Activated T-helper 1 cell treated with anti-CD3 and anti-CD28 coated beads, Interleukin-12 subunit alpha, Interleukin-12 subunit beta, Interleukin-2, Interleukin-4 antibody, amounts not matched to agents 30 ng/mL and 10 ng/mL and 1 ng/mL, durations not matched to agents 14 hours and 24 hours and 36 hours (primary cell): ENCODE data around the gene PLA2G3. TPM values are rescaled to one million over a fixed set of nuclear protein-coding genes. Genes with fewer than 3 reads are reported as not detected.

ENCODE experiments used
- DNase-seq: peaks from one replicate; pipeline ENCODE4 v3.0.0; 2021; ENCODE audit warnings: low spot score
- H3K27ac Mint-ChIP-seq: one replicate; pipeline ENCODE4 v1.8.0; 2021; ENCODE audit warnings: mild to moderate bottlenecking, mixed read lengths
- H3K27me3 Mint-ChIP-seq: one replicate; pipeline ENCODE4 v1.8.0; 2022; ENCODE audit warnings: mild to moderate bottlenecking, moderate library complexity, mixed read lengths; ENCODE audit not compliant: insufficient read depth
- H3K36me3 Mint-ChIP-seq: one replicate; pipeline ENCODE4 v1.8.0; 2021; ENCODE audit warnings: low read depth, mixed read lengths
- H3K4me1 Mint-ChIP-seq: one replicate; pipeline ENCODE4 v1.8.0; 2021; ENCODE audit warnings: low read depth, mixed read lengths
- H3K4me3 Mint-ChIP-seq: one replicate; pipeline ENCODE4 v1.8.0; 2021; ENCODE audit warnings: mild to moderate bottlenecking, moderate library complexity, mixed read lengths
- H3K9me3 Mint-ChIP-seq: one replicate; pipeline ENCODE4 v1.8.0; 2021; ENCODE audit warnings: mixed read lengths
- intact Hi-C: fragments of 100-400 bp; cut with micrococcal nuclease; formaldehyde crosslinking; loops from one replicate; pipeline ENCODE4 v1.15.1; 2024
- total RNA-seq: library from RNA; stranded (reverse); gene quantifications from 2 replicates; pipeline ENCODE4 v1.2.3, GENCODE V29; 2022

Gene PLA2G3
- total RNA-seq, 1 donor from 2014 or later: not detected

DNA sequence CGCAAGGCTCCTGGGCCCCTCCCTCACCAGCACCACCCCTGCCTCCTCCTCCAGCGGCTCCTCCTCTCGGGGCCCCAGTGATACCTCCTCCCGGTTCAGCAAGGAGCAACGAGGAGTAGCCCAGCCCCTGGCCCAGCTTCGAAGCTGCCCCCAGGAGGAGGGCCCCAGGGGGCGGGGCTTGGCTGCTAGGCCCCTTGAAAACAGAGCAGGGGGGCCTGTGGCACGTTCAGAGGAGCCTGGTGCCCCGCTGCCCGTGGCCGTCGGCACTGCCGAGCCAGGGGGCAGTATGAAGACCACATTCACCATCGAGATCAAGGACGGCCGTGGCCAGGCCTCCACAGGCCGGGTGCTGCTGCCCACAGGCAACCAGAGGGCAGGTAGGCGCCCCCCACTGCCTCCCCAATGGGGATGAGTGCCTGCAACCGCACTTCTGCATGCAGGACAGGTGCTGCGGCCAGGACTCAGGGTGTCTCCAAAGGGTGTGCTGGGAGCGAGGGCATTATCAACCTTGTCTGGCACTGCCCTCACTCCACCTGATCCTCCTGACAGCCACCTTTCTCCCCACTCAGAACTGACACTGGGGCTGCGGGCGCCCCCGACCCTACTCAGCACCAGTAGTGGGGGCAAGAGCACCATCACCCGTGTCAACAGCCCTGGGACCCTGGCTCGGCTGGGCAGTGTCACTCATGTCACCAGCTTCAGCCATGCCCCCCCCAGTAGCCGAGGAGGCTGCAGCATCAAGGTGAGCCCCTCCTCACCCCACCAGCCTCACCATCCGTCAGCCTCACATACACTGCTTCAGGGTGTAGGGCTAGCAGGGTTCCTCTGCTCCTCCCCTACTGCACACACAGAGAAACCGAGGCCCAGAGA, 49.0 kb downstream of the PLA2G3 start:
- Mint-ChIP-seq H3K27me3 (no peaks in the 10 kb centered on the region), H3K4me3 (no peak overlapping the region), H3K27ac (no peak overlapping the region), H3K4me1 (no peaks in the 10 kb centered on the region), H3K36me3 (peaks cover 4% of the 10 kb centered on the region), H3K9me3 (no peaks in the 10 kb centered on the region)
- no peak for DNase-seq
- intact Hi-C loops: no loop called here

GRCh38 chr22:31090217-31091085, 49.9 kb downstream of the PLA2G3 start:
- Mint-ChIP-seq H3K4me1 (no peaks in the 10 kb centered on the region), H3K27me3 (no peaks in the 10 kb centered on the region), H3K27ac (no peak overlapping the region), H3K4me3 (no peak overlapping the region), H3K36me3 (no peaks in the 10 kb centered on the region), H3K9me3 (no peaks in the 10 kb centered on the region)
- intact Hi-C loops: no loop called here
- DNase-seq: no peak

- intact Hi-C loops: loop anchor here (1.0 to 10.0 kb wide), 3 partner anchors 60 to 855 kb away; partner anchors contain the start of gene YWHAH
- H3K36me3 Mint-ChIP-seq: no peaks in the 10 kb centered on the region
- H3K4me3 Mint-ChIP-seq: no peak overlapping the region
- H3K27me3 Mint-ChIP-seq: no peaks in the 10 kb centered on the region
- H3K9me3 Mint-ChIP-seq: no peaks in the 10 kb centered on the region
- no peak for DNase-seq
- H3K27ac Mint-ChIP-seq: no peak overlapping the region
- peaks cover under 1% of the 10 kb centered on the region for H3K4me1 Mint-ChIP-seq
Observed at GRCh38 chr22:31089160-31090100, 50.9 kb downstream of the PLA2G3 start.

DNA sequence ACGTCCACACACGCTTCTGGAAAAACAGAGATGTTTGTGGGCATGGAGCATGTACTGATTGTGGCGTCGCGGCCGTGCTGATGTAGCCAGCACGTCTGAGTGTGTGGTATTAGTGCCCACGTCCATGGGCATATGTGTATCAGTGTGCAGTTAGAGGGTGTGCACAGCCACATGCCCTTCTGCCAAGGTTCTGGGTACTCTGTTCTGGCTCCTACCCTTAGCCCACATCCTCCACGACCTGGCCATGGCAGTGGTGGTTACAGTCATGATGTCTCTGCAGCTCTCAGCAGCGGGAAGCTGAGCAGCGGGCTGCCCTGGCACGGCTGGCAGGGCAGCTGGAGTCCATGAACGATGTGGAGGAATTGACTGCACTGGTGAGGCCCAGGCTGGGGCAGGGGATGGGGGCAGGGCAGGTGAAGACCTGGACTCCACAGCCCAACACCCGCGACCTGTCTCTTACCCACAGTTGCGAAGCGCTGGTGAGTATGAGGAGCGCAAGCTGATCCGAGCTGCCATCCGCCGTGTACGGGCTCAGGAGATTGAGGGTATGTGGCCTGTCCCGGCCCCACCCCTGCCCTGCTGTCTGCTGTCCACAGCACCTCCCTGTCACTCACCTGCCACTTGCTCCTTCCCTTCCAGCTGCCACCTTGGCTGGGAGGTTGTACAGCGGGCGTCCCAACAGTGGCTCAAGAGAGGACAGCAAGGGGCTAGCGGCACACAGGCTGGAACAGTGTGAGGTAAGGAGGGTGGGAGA, 51.9 kb downstream of the PLA2G3 start:
- Mint-ChIP-seq H3K4me3 (no peak overlapping the region), H3K27me3 (no peaks in the 10 kb centered on the region), H3K9me3 (no peaks in the 10 kb centered on the region), H3K27ac (no peak overlapping the region), H3K4me1 (peaks cover 11% of the 10 kb centered on the region), H3K36me3 (no peaks in the 10 kb centered on the region)
- intact Hi-C loops: loop anchor here (10.0 kb wide), 1 partner anchor 856 kb away; the partner anchor contains the start of gene YWHAH
- DNase-seq: no peak

DNA sequence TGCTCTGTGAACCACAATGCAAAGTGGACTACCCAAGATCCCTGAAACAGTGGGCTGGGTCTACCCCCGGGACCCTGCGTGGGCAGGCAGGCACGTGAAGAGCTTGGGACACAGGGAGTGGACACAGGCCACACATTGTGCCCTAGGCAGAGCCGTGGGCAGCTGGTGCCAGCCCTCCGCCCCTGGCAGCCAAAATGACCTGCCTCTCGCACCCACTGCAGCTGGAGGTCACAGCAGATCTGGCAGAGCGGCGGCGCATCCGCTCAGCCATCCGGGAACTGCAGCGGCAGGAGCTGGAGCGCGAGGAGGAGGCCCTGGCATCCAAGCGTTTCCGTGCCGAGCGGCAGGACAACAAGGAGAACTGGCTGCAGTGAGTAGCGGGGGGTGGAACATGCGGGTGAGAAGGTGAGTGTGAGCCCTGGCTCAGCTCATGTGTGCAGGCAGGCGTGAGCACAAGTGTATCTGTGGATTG, 52.5 kb downstream of the PLA2G3 start:
- no peak for DNase-seq
- Mint-ChIP-seq H3K36me3 (no peaks in the 10 kb centered on the region), H3K27ac (no peak overlapping the region), H3K9me3 (no peaks in the 10 kb centered on the region), H3K4me1 (peaks cover 17% of the 10 kb centered on the region), H3K27me3 (no peaks in the 10 kb centered on the region), H3K4me3 (no peak overlapping the region)
- intact Hi-C loops: loop anchor here (10.0 kb wide), 1 partner anchor 857 kb away; the partner anchor contains the start of gene YWHAH

DNA sequence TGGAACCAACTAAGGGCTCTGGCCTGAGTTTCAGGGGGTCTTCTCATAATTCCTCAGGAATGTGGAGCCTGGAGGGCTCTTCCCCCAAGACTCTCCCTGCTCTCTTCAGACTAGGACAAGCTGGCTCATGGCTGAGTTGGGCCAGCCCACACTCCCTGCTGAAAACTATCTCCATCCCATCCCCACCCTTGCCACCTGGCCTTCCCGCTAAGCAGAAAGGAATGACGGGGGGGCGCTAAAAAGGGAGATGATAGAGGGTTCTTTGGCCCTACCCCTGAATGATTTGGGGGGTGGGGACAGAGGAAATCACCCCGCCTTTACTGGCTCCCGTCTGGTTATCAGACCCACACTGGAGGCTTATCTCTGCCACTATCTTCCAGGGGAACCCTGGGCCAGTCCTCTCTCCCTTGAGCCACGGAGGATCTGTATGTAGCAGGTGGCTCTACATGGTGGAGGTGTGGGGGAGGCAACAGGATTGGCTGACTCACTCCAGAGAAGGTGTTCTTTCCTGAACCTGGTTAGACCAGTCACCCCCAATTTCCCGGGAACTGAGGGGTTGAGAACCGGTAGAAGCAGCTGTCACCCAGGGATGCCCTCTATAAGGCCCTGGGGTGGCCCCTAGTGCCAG, 53.5 kb downstream of the PLA2G3 start:
- intact Hi-C loops: loop anchor here (10.0 kb wide), 1 partner anchor 858 kb away; the partner anchor contains the start of gene YWHAH
- DNase-seq: no peak
- H3K27ac Mint-ChIP-seq: no peak overlapping the region
- H3K27me3 Mint-ChIP-seq: no peaks in the 10 kb centered on the region
- no peaks in the 10 kb centered on the region for H3K36me3 Mint-ChIP-seq
- H3K4me1 Mint-ChIP-seq: peaks cover 27% of the 10 kb centered on the region
- H3K9me3 Mint-ChIP-seq: no peaks in the 10 kb centered on the region
- peak overlapping the region; percentile 92 for H3K4me3 Mint-ChIP-seq

DNA sequence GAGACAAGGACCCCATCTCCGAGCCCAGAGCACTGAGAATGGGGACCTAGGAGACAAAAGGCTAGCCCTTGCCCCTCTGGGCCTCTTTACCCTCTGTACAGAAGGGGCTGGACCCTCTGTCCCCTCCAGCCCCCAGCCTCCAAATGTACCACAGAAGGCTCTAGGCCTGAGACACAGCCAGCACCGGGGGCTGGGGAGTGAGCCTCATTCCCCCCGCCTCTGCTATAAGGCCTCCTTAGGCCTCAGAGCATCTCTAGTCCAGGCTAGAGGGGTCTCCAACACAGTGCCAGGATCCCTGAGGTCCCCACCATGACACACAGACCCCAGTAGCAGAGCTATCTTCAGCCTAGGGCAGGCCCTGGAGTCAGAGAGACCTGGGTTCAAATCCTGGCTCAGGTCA, 54.4 kb downstream of the PLA2G3 start:
- intact Hi-C loops: loop anchor here (1.0 to 10.0 kb wide), 4 partner anchors 74 to 859 kb away; partner anchors contain the start of genes PIK3IP1, RNF185 and YWHAH
- Mint-ChIP-seq H3K4me1 (peaks cover 34% of the 10 kb centered on the region), H3K9me3 (no peaks in the 10 kb centered on the region), H3K36me3 (no peaks in the 10 kb centered on the region), H3K27ac (no peak overlapping the region), H3K4me3 (peak overlapping the region; percentile 92), H3K27me3 (no peaks in the 10 kb centered on the region)
- DNase-seq: no peak

DNA sequence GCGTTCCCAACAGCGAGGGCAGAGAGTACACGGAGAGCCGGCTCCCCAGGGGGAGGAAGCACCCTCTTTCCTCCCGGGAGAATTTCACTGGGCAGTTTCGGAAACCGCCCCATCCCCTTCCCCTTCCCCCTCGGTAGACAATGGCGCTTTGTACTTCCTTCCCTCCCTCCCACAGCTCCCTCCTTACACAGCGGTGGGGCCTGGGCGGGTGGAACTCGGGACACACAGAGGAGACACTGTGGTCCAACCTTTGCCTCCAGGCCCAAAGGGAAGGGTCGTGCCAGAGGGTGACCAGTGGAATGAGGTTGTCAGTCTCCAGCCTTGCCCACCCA, 54.8 kb downstream of the PLA2G3 start:
- intact Hi-C loops: loop anchor here (1.0 to 10.0 kb wide), 4 partner anchors 75 to 859 kb away; partner anchors contain the start of genes PIK3IP1, RNF185 and YWHAH
- H3K27ac Mint-ChIP-seq: peak overlapping the region; percentile 88
- H3K36me3 Mint-ChIP-seq: no peaks in the 10 kb centered on the region

GRCh38 chr22:31084811-31085492, 55.4 kb downstream of the PLA2G3 start:
- Mint-ChIP-seq H3K27me3 (no peaks in the 10 kb centered on the region), H3K9me3 (no peaks in the 10 kb centered on the region), H3K4me3 (peak overlapping the region; percentile 92), H3K27ac (peak overlapping the region; percentile 88), H3K36me3 (no peaks in the 10 kb centered on the region), H3K4me1 (peaks cover 40% of the 10 kb centered on the region)
- DNase-seq: peak; percentile 84
- intact Hi-C loops: loop anchor here (1.0 to 10.0 kb wide), 8 partner anchors 22 to 860 kb away; partner anchors contain the start of genes PIK3IP1, RNF185, SELENOM and YWHAH

More for the DNA sequence above, 54.8 kb downstream of the PLA2G3 start:
- DNase-seq: no peak
- peaks cover 38% of the 10 kb centered on the region for H3K4me1 Mint-ChIP-seq
- no peaks in the 10 kb centered on the region for H3K9me3 Mint-ChIP-seq
- H3K4me3 Mint-ChIP-seq: peak overlapping the region; percentile 92
- H3K27me3 Mint-ChIP-seq: no peaks in the 10 kb centered on the region
